Measurements from ENCODE around the gene UPP2. TPM values are rescaled to one million over a fixed set of nuclear protein-coding genes. Genes with fewer than 3 reads are reported as not detected.
A peak's percentile ranks its signal among the peaks of the same experiment; 100 is the strongest.

UPP2 gene
- total RNA-seq, 1 experiment from 2014 or later = not detected

- H3K4me3 Mint-ChIP-seq (ENCODE audit: low read depth, unreplicated experiment) = no peak overlapping the region
- H3K4me1 Mint-ChIP-seq (ENCODE audit: low read depth, unreplicated experiment) = peaks cover 33% of the 10 kb centered on the region
- intact Hi-C loops (cut with micrococcal nuclease; ENCODE audit: unreplicated experiment) = no loop called here
- CTCF ChIA-PET = no interaction called here
- BruUV-seq (replicated peaks) = no TSS peak
- no peaks in the 10 kb centered on the region for H3K27me3 Mint-ChIP-seq (ENCODE audit: unreplicated experiment)
- H3K27ac Mint-ChIP-seq (ENCODE audit: unreplicated experiment) = peak overlapping the region; percentile 19
- no peak for TF ChIP-seq CTCF (IDR thresholded peaks at IDR 0.05; ENCODE audit: unreplicated experiment)
- no peaks in the 10 kb centered on the region for H3K36me3 Mint-ChIP-seq (ENCODE audit: insufficient read depth, unreplicated experiment)
- H3K9me3 Mint-ChIP-seq (ENCODE audit: low read depth, unreplicated experiment) = peaks cover 2% of the 10 kb centered on the region
- no peak for DNase-seq
Observed at GRCh38 chr2:158091647-158092046, 10.0 kb upstream of the UPP2 start.

- Mint-ChIP-seq H3K4me3 (ENCODE audit: low read depth, unreplicated experiment) (peak overlapping the region; percentile 4), H3K36me3 (ENCODE audit: insufficient read depth, unreplicated experiment) (no peaks in the 10 kb centered on the region), H3K27me3 (ENCODE audit: unreplicated experiment) (no peaks in the 10 kb centered on the region), H3K9me3 (ENCODE audit: low read depth, unreplicated experiment) (no peaks in the 10 kb centered on the region), H3K27ac (ENCODE audit: unreplicated experiment) (peak overlapping the region; percentile 79), H3K4me1 (ENCODE audit: low read depth, unreplicated experiment) (peaks cover 39% of the 10 kb centered on the region)
- BruUV-seq (replicated peaks) = no TSS peak
- no peak for TF ChIP-seq CTCF (IDR thresholded peaks at IDR 0.05; ENCODE audit: unreplicated experiment)
- peak; percentile 46 for DNase-seq
- CTCF ChIA-PET = no interaction called here
- intact Hi-C loops (cut with micrococcal nuclease; ENCODE audit: unreplicated experiment) = loop anchor here (2.0 kb wide), 1 partner anchor 30 kb away; no protein-coding TSS in a partner anchor
Observed at GRCh38 chr2:158094487-158095092, 7.1 kb upstream of the UPP2 start.

GRCh38 chr2:158095269-158095668, 6.4 kb upstream of the UPP2 start:
- H3K4me1 Mint-ChIP-seq (ENCODE audit: low read depth, unreplicated experiment) = peaks cover 41% of the 10 kb centered on the region
- TF ChIP-seq CTCF (IDR thresholded peaks at IDR 0.05; ENCODE audit: unreplicated experiment) = no peak
- H3K27ac Mint-ChIP-seq (ENCODE audit: unreplicated experiment) = peak overlapping the region; percentile 79
- intact Hi-C loops (cut with micrococcal nuclease; ENCODE audit: unreplicated experiment) = loop anchor here (2.0 kb wide), 1 partner anchor 30 kb away; no protein-coding TSS in a partner anchor
- no peaks in the 10 kb centered on the region for H3K36me3 Mint-ChIP-seq (ENCODE audit: insufficient read depth, unreplicated experiment)
- CTCF ChIA-PET = interaction anchor here (0.7 kb wide), 1 partner anchor 841 kb away, joined by 3 read pairs; no protein-coding TSS in a partner anchor
- no peak for DNase-seq
- H3K27me3 Mint-ChIP-seq (ENCODE audit: unreplicated experiment) = no peaks in the 10 kb centered on the region
- H3K9me3 Mint-ChIP-seq (ENCODE audit: low read depth, unreplicated experiment) = no peaks in the 10 kb centered on the region
- no TSS peak for BruUV-seq (replicated peaks)
- H3K4me3 Mint-ChIP-seq (ENCODE audit: low read depth, unreplicated experiment) = peak overlapping the region; percentile 4

GRCh38 chr2:158095912-158096311, 5.8 kb upstream of the UPP2 start:
- no TSS peak for BruUV-seq (replicated peaks)
- no peak for DNase-seq
- H3K4me3 Mint-ChIP-seq (ENCODE audit: low read depth, unreplicated experiment) = no peak overlapping the region
- H3K4me1 Mint-ChIP-seq (ENCODE audit: low read depth, unreplicated experiment) = peaks cover 41% of the 10 kb centered on the region
- no peaks in the 10 kb centered on the region for H3K9me3 Mint-ChIP-seq (ENCODE audit: low read depth, unreplicated experiment)
- CTCF ChIA-PET = interaction anchor here (0.7 kb wide), 1 partner anchor 842 kb away, joined by 3 read pairs; no protein-coding TSS in a partner anchor
- intact Hi-C loops (cut with micrococcal nuclease; ENCODE audit: unreplicated experiment) = loop anchor here (2.0 kb wide), 1 partner anchor 29 kb away; no protein-coding TSS in a partner anchor
- no peaks in the 10 kb centered on the region for H3K27me3 Mint-ChIP-seq (ENCODE audit: unreplicated experiment)
- TF ChIP-seq CTCF (IDR thresholded peaks at IDR 0.05; ENCODE audit: unreplicated experiment) = no peak
- H3K36me3 Mint-ChIP-seq (ENCODE audit: insufficient read depth, unreplicated experiment) = no peaks in the 10 kb centered on the region
- H3K27ac Mint-ChIP-seq (ENCODE audit: unreplicated experiment) = peak overlapping the region; percentile 79

Data from Calu3 (cell line).